Upper lobe of left lung (tissue), 4 donors: ENCODE measurements around the gene MINDY3.

ENCODE experiments used
- CTCF ChIP-seq, 6 experiments: fragments of 450-650 bp in 4 of 6; fragments of 200-600 bp in 2 of 6; sonication (generic) in 2 of 6; IDR thresholded peaks; one replicate each; pipeline ENCODE4 v1.5.1; 2016 to 2019; ENCODE audit warnings: antibody characterized with exemption in 6 of 6
- POLR2A ChIP-seq, 4 donors: fragments of 450-650 bp; IDR thresholded peaks; one replicate each; pipeline ENCODE4 v1.5.1; 2016 to 2017; ENCODE audit warnings: antibody characterized with exemption in 4 of 4, mild to moderate bottlenecking in 2 of 4
- POLR2AphosphoS5 ChIP-seq, 2 donors: sonication (generic); formaldehyde crosslinking; IDR thresholded peaks; one replicate each; pipeline ENCODE4 v1.5.1; 2017; ENCODE audit warnings: antibody characterized with exemption in 2 of 2

- TF ChIP-seq POLR2A (IDR thresholded peaks at IDR 0.05) (no peak), CTCF (IDR thresholded peaks at IDR 0.05) (no peak), POLR2AphosphoS5 (IDR thresholded peaks at IDR 0.05) (no peak)
Measured at GRCh38 chr10:15801641-15802040, 58.7 kb downstream of the MINDY3 start.
